Measurements from ENCODE around the gene DECR2. TPM values are rescaled to one million over a fixed set of nuclear protein-coding genes. Genes with fewer than 3 reads are reported as not detected.
"Not testable (repeated sequence)": the region's sequence is repeated elsewhere in the genome, so short reads cannot be mapped to it uniquely, and the experiment has no call there.

DECR2 gene
- total RNA-seq, 6 experiments from 2014 or later, result 14.0 to 20.3 (median 16.0) TPM

- no peak for DNase-seq
- no peak for TF ChIP-seq CTCF (IDR thresholded peaks at IDR 0.05)
- no peak overlapping the region for H3K4me3 Mint-ChIP-seq
- no peaks in the 10 kb centered on the region for H3K9me3 Mint-ChIP-seq
- H3K4me1 Mint-ChIP-seq (ENCODE audit: low read depth), result no peaks in the 10 kb centered on the region
- H3K27me3 Mint-ChIP-seq (ENCODE audit: insufficient read depth), result no peaks in the 10 kb centered on the region; the same call in 1 of the 2 replicates
- no peaks in the 10 kb centered on the region; the same call in 1 of the 2 replicates for H3K36me3 Mint-ChIP-seq (ENCODE audit: low read depth)
- no peak overlapping the region for H3K27ac Mint-ChIP-seq
Measured at GRCh38 chr16:407253-407652, 5.6 kb downstream of the DECR2 start.

GRCh38 chr16:410516-411178 is 9.0 kb downstream of the DECR2 start:
- Mint-ChIP-seq H3K9me3 (no peaks in the 10 kb centered on the region), H3K36me3 (ENCODE audit: low read depth) (no peaks in the 10 kb centered on the region; the same call in 1 of the 2 replicates), H3K4me3 (no peak overlapping the region), H3K27ac (no peak overlapping the region), H3K4me1 (ENCODE audit: low read depth) (no peaks in the 10 kb centered on the region), H3K27me3 (ENCODE audit: insufficient read depth) (no peaks in the 10 kb centered on the region; the same call in 1 of the 2 replicates)
- TF ChIP-seq CTCF (IDR thresholded peaks at IDR 0.05), result no peak
- no peak for DNase-seq

GRCh38 chr16:411576-412265 is 10.0 kb downstream of the DECR2 start:
- H3K9me3 Mint-ChIP-seq, result no peaks in the 10 kb centered on the region
- H3K27me3 Mint-ChIP-seq (ENCODE audit: insufficient read depth), result peaks cover 2% of the 10 kb centered on the region; the same call in 1 of the 2 replicates
- no peak overlapping the region for H3K27ac Mint-ChIP-seq
- TF ChIP-seq CTCF (IDR thresholded peaks at IDR 0.05), result no peak
- no peak overlapping the region for H3K4me3 Mint-ChIP-seq
- no peak for DNase-seq
- H3K4me1 Mint-ChIP-seq (ENCODE audit: low read depth), result no peaks in the 10 kb centered on the region
- no peaks in the 10 kb centered on the region; the same call in 1 of the 2 replicates for H3K36me3 Mint-ChIP-seq (ENCODE audit: low read depth)

- H3K4me3 Mint-ChIP-seq, result no peak overlapping the region
- no peak for DNase-seq
- no peaks in the 10 kb centered on the region for H3K9me3 Mint-ChIP-seq
- no peak overlapping the region for H3K27ac Mint-ChIP-seq
- no peak for TF ChIP-seq CTCF (IDR thresholded peaks at IDR 0.05)
- no peaks in the 10 kb centered on the region; the same call in 1 of the 2 replicates for H3K36me3 Mint-ChIP-seq (ENCODE audit: low read depth)
- H3K4me1 Mint-ChIP-seq (ENCODE audit: low read depth), result no peaks in the 10 kb centered on the region
- peaks cover 4% of the 10 kb centered on the region; the same call in 1 of the 2 replicates for H3K27me3 Mint-ChIP-seq (ENCODE audit: insufficient read depth)
Measured at GRCh38 chr16:414395-415169, 12.9 kb downstream of the DECR2 start.

- H3K36me3 Mint-ChIP-seq (ENCODE audit: low read depth); H3K27me3 Mint-ChIP-seq (ENCODE audit: insufficient read depth); DNase-seq; H3K9me3 Mint-ChIP-seq; H3K4me1 Mint-ChIP-seq (ENCODE audit: low read depth); H3K4me3 Mint-ChIP-seq; H3K27ac Mint-ChIP-seq: not testable (repeated sequence)
Measured at GRCh38 chr16:415170-415498, 13.4 kb downstream of the DECR2 start.

- not testable (repeated sequence) for H3K36me3 Mint-ChIP-seq (ENCODE audit: low read depth); H3K27ac Mint-ChIP-seq; H3K9me3 Mint-ChIP-seq; DNase-seq; H3K27me3 Mint-ChIP-seq (ENCODE audit: insufficient read depth); H3K4me3 Mint-ChIP-seq
- peaks cover 21% of the 10 kb centered on the region for H3K4me1 Mint-ChIP-seq (ENCODE audit: low read depth)
Measured at GRCh38 chr16:422179-422578, 20.5 kb downstream of the DECR2 start.
